Transverse colon (tissue), 4 donors: ENCODE results near the gene YTHDF1. TPM values are rescaled to one million over a fixed set of nuclear protein-coding genes. Genes with fewer than 3 reads are reported as not detected.

ENCODE experiments used
- DNase-seq: peaks from one replicate; pipeline ENCODE4 v3.0.0-alpha.2; 2019
- H3K27ac ChIP-seq, 4 donors: fragments of 200-600 bp; sonication (generic); 2 replicates each; pipeline ENCODE4 v1.5.1; 2016 to 2018; ENCODE audit warnings: inconsistent platforms in 4 of 4
- H3K27me3 ChIP-seq: fragments of 200-600 bp; sonication (generic); 2 replicates; pipeline ENCODE4 v1.5.1; 2017; ENCODE audit warnings: inconsistent platforms
- H3K36me3 ChIP-seq, 4 donors: fragments of 200-600 bp; sonication (generic); 2 replicates each; pipeline ENCODE4 v1.5.1; 2017 to 2019; ENCODE audit warnings: inconsistent platforms in 4 of 4
- H3K4me1 ChIP-seq, 4 donors: fragments of 200-600 bp; sonication (generic); 2 replicates each; pipeline ENCODE4 v1.5.1; 2017 to 2020; ENCODE audit warnings: inconsistent platforms in 4 of 4
- H3K4me3 ChIP-seq, 4 donors: fragments of 200-600 bp; sonication (generic); 1 replicate in 1 of 4; 2 replicates in 3 of 4; pipeline versions ENCODE4 v1.5.1 to v1.6.1; 2017 to 2019; ENCODE audit warnings: inconsistent platforms in 4 of 4
- H3K9me3 ChIP-seq, 2 donors: fragments of 200-600 bp; sonication (generic); 2 replicates each; pipeline ENCODE4 v1.5.1; 2017 to 2019; ENCODE audit warnings: inconsistent platforms in 2 of 2
- CTCF ChIP-seq, 5 experiments: fragments of 200-600 bp in 3 of 5; fragments of 450-650 bp in 2 of 5; sonication (generic) in 3 of 5; IDR thresholded peaks; 1 replicate in 2 of 5; 2 replicates in 3 of 5; pipeline ENCODE4 v1.5.1; 2016 to 2017; ENCODE audit warnings: antibody characterized with exemption in 5 of 5, inconsistent platforms in 3 of 5, mild to moderate bottlenecking in 2 of 5, moderate library complexity in 1 of 5
- EP300 ChIP-seq: sonication (generic); formaldehyde crosslinking; IDR thresholded peaks from one replicate; pipeline ENCODE4 v1.6.1; 2017; ENCODE audit warnings: antibody characterized with exemption, low read depth
- POLR2A ChIP-seq: fragments of 450-650 bp; IDR thresholded peaks from one replicate; pipeline ENCODE4 v1.6.1; 2016; ENCODE audit warnings: antibody characterized with exemption, mild to moderate bottlenecking, moderate library complexity
- POLR2AphosphoS5 ChIP-seq, 3 donors: sonication (generic); formaldehyde crosslinking; IDR thresholded peaks; one replicate each; pipeline ENCODE4 v1.6.1; 2016; ENCODE audit warnings: antibody characterized with exemption in 3 of 3
- WGBS, 2 donors: methylation state at CpG; one replicate each; pipeline ENCODE4 v1.1.5; 2018; ENCODE audit warnings: low coverage in 1 of 2; 5-methylcytosine and 5-hydroxymethylcytosine counted together
- in situ Hi-C, 4 donors: fragments of 200-750 bp; cut with MboI; loops; one replicate each; pipeline versions ENCODE4 v1.15.0 to v1.15.1; 2017; ENCODE audit warnings: low sequenced_read_pairs in 3 of 4, low pct_ligation_motif_present in 1 of 4, low pct_unique_long_range_greater_than_20kb in 1 of 4
- intact Hi-C: fragments of 100-400 bp; cut with DNase I; formaldehyde crosslinking; loops from one replicate; pipeline ENCODE4 v1.15.1; 2023; ENCODE audit warnings: low total_unique reads
- total RNA-seq, 4 donors: library from RNA; depleted of rRNA; stranded (reverse); fragments of >200 nt; gene quantifications; one replicate each; pipeline ENCODE4 v1.1.0, GENCODE V29; 2016

The YTHDF1 gene
- total RNA-seq, 4 donors from 2014 or later = 29.4 to 35.2 (median 32.9) TPM

- peaks cover 95% of the 10 kb centered on the region for H3K27me3 ChIP-seq
- no peak overlapping the region for H3K27ac ChIP-seq
- intact Hi-C loops (loop anchor here (5.0 kb wide), 1 partner anchor 119 kb away; no protein-coding TSS in a partner anchor), in situ Hi-C loops (no loop called here)
- peaks cover 0 to 33% (median 19%) of the 10 kb centered on the region in 4 donors for H3K4me1 ChIP-seq
- no peak for TF ChIP-seq CTCF (IDR thresholded peaks at IDR 0.05)
- TF ChIP-seq POLR2AphosphoS5 (IDR thresholded peaks at IDR 0.05) = no peak
- no peak for TF ChIP-seq EP300
- no peak for TF ChIP-seq POLR2A
- H3K9me3 ChIP-seq = no peaks in the 10 kb centered on the region
- no peak for DNase-seq
- H3K36me3 ChIP-seq = no peaks in the 10 kb centered on the region
- 16% methylated on average over 42 of the region's 49 CpGs; no CpG with 5 or more reads in 1 of the 2 donors for WGBS, 2 donors
- H3K4me3 ChIP-seq = no peak overlapping the region
Observed at GRCh38 chr20:63176427-63177133, 39.4 kb downstream of the YTHDF1 start.

DNA sequence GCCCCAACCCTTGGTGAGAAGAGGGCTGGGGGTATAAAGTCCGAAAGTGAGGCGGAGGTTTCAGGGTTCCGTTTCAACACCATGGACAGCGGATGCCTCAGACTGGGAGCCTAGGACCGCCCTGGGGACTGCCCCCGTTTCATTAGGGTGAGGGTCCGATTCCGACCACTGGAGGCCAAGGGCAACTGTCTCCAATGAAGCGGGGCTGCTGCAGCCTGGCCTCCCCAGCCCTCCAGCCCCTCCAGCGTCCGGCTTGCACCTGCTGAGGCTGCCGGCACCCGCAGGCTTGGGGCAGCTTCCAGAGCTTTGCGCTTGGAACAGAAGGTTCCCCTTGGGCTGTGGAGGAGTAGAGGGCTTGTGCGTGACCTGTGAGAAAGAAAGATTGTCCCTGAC is 39.9 kb downstream of the YTHDF1 start:
- peaks cover 96% of the 10 kb centered on the region for H3K27me3 ChIP-seq
- TF ChIP-seq POLR2AphosphoS5 (IDR thresholded peaks at IDR 0.05) (no peak), CTCF (IDR thresholded peaks at IDR 0.05) (no peak), POLR2A (no peak), EP300 (no peak)
- no peak overlapping the region for H3K27ac ChIP-seq
- intact Hi-C loops (loop anchor here (5.0 kb wide), 1 partner anchor 119 kb away; no protein-coding TSS in a partner anchor), in situ Hi-C loops (no loop called here)
- no peak overlapping the region for H3K4me3 ChIP-seq
- H3K36me3 ChIP-seq = no peaks in the 10 kb centered on the region
- no peaks in the 10 kb centered on the region for H3K9me3 ChIP-seq
- WGBS, 2 donors = 12% methylated on average over 15 of the region's 15 CpGs; no CpG with 5 or more reads in 1 of the 2 donors
- no peak for DNase-seq
- H3K4me1 ChIP-seq = peaks cover 0 to 33% (median 19%) of the 10 kb centered on the region in 4 donors

- intact Hi-C loops = loop anchor here (5.0 kb wide), 1 partner anchor 118 kb away; no protein-coding TSS in a partner anchor
Observed at GRCh38 chr20:63175038-63175895, 40.7 kb downstream of the YTHDF1 start.

More at GRCh38 chr20:63175038-63175895, 40.7 kb downstream of the YTHDF1 start:
- DNase-seq = no peak
- WGBS, 2 donors = 8% methylated on average over 72 of the region's 77 CpGs; no CpG with 5 or more reads in 1 of the 2 donors
- TF ChIP-seq POLR2AphosphoS5 (IDR thresholded peaks at IDR 0.05) (no peak), EP300 (no peak), POLR2A (no peak), CTCF (IDR thresholded peaks at IDR 0.05) (no peak)
- Histone ChIP-seq H3K4me3 (no peak overlapping the region), H3K9me3 (no peaks in the 10 kb centered on the region), H3K27me3 (peaks cover 89% of the 10 kb centered on the region), H3K4me1 (peaks cover 0 to 33% (median 19%) of the 10 kb centered on the region in 4 donors), H3K36me3 (no peaks in the 10 kb centered on the region), H3K27ac (no peak overlapping the region)
- in situ Hi-C loops = no loop called here
